Measurements from ENCODE around the gene CCDC40. TPM values are rescaled to one million over a fixed set of nuclear protein-coding genes. Genes with fewer than 3 reads are reported as not detected.

The CCDC40 gene
- 25.3 TPM for total RNA-seq (ENCODE audit: unreplicated experiment)
- long read RNA-seq, partial matches to known transcripts: 1 of 7 reads
- long read RNA-seq, other reads (novel, unspliced or antisense): 3 of 7 reads

- peaks cover 17% of the 10 kb centered on the region for H3K27me3 Mint-ChIP-seq (ENCODE audit: unreplicated experiment)
- DNase-seq: peak; percentile 89
- TF ChIP-seq CTCF (IDR thresholded peaks at IDR 0.05; ENCODE audit: partially characterized antibody, unreplicated experiment): peak; percentile 19
- H3K36me3 Mint-ChIP-seq (ENCODE audit: unreplicated experiment): no peaks in the 10 kb centered on the region
- peaks cover 10% of the 10 kb centered on the region for H3K9me3 Mint-ChIP-seq (ENCODE audit: unreplicated experiment)
- H3K4me3 Mint-ChIP-seq (ENCODE audit: unreplicated experiment): peak within 1 kb of the TSS; percentile 89
- peak within 1 kb of the TSS; percentile 82 for H3K27ac Mint-ChIP-seq (ENCODE audit: unreplicated experiment)
- H3K4me1 Mint-ChIP-seq (ENCODE audit: low read depth, unreplicated experiment): peaks cover 34% of the 10 kb centered on the region
Measured at GRCh38 chr17:80035937-80036714, at the start of gene CCDC40. CCDC40 (plus strand) TSS chr17:80036642; CDS start chr17:80036663, 21 bp downstream.

GRCh38 chr17:79987187-79987934 is 49.1 kb upstream of the CCDC40 start:
- peaks cover 12% of the 10 kb centered on the region for H3K27me3 Mint-ChIP-seq (ENCODE audit: unreplicated experiment)
- H3K36me3 Mint-ChIP-seq (ENCODE audit: unreplicated experiment): peaks cover 5% of the 10 kb centered on the region
- peaks cover 35% of the 10 kb centered on the region for H3K4me1 Mint-ChIP-seq (ENCODE audit: low read depth, unreplicated experiment)
- peaks cover 8% of the 10 kb centered on the region for H3K9me3 Mint-ChIP-seq (ENCODE audit: unreplicated experiment)
- no peak for TF ChIP-seq CTCF (IDR thresholded peaks at IDR 0.05; ENCODE audit: partially characterized antibody, unreplicated experiment)
- no peak overlapping the region for H3K4me3 Mint-ChIP-seq (ENCODE audit: unreplicated experiment)
- DNase-seq: no peak
- H3K27ac Mint-ChIP-seq (ENCODE audit: unreplicated experiment): no peak overlapping the region

- Mint-ChIP-seq H3K36me3 (ENCODE audit: unreplicated experiment) (peaks cover 5% of the 10 kb centered on the region), H3K27ac (ENCODE audit: unreplicated experiment) (no peak overlapping the region)
Measured at GRCh38 chr17:79987935-79988184, 48.6 kb upstream of the CCDC40 start.

GRCh38 chr17:79988185-79988971 is 48.1 kb upstream of the CCDC40 start:
- H3K9me3 Mint-ChIP-seq (ENCODE audit: unreplicated experiment): peaks cover 5% of the 10 kb centered on the region
- H3K27ac Mint-ChIP-seq (ENCODE audit: unreplicated experiment): no peak overlapping the region
- H3K4me3 Mint-ChIP-seq (ENCODE audit: unreplicated experiment): no peak overlapping the region
- peaks cover 5% of the 10 kb centered on the region for H3K36me3 Mint-ChIP-seq (ENCODE audit: unreplicated experiment)
- H3K4me1 Mint-ChIP-seq (ENCODE audit: low read depth, unreplicated experiment): peaks cover 43% of the 10 kb centered on the region
- H3K27me3 Mint-ChIP-seq (ENCODE audit: unreplicated experiment): peaks cover 9% of the 10 kb centered on the region
- no peak for TF ChIP-seq CTCF (IDR thresholded peaks at IDR 0.05; ENCODE audit: partially characterized antibody, unreplicated experiment)
- DNase-seq: no peak

More at GRCh38 chr17:79987935-79988184, 48.6 kb upstream of the CCDC40 start:
- peaks cover 7% of the 10 kb centered on the region for H3K9me3 Mint-ChIP-seq (ENCODE audit: unreplicated experiment)
- H3K4me1 Mint-ChIP-seq (ENCODE audit: low read depth, unreplicated experiment): peaks cover 38% of the 10 kb centered on the region
- TF ChIP-seq CTCF (IDR thresholded peaks at IDR 0.05; ENCODE audit: partially characterized antibody, unreplicated experiment): no peak
- H3K27me3 Mint-ChIP-seq (ENCODE audit: unreplicated experiment): peaks cover 11% of the 10 kb centered on the region
- DNase-seq: no peak
- no peak overlapping the region for H3K4me3 Mint-ChIP-seq (ENCODE audit: unreplicated experiment)

Measured in glutamatergic neuron (in vitro differentiated cells).